H1 (cell line): ENCODE results near the gene ATP6V1A. TPM values are rescaled to one million over a fixed set of nuclear protein-coding genes. Genes with fewer than 3 reads are reported as not detected.

ENCODE experiments used
- SRF ChIP-seq: IDR thresholded peaks from 2 replicates; pipeline ENCODE4 v1.6.1; 2011; ENCODE audit warnings: mild to moderate bottlenecking, low read depth, low read length, moderate library complexity
- TBP ChIP-seq: IDR thresholded peaks from 2 replicates; pipeline ENCODE4 v1.6.1; 2011; ENCODE audit warnings: low read depth, low read length, improper control_type of control experiment
- polyA plus RNA-seq, 7 experiments: library from polyadenylated mRNA; depleted of rRNA in 3 of 7; stranded (reverse) in 5 of 7; unstranded in 2 of 7; fragments of >200 nt in 5 of 7; fragments of 200-250 nt in 2 of 7; gene quantifications; 1 replicate in 5 of 7; 2 replicates in 1 of 7; 4 replicates in 1 of 7; pipeline versions ENCODE4 v1.2.1 to v1.2.3, GENCODE V29; 2011 to 2013; ENCODE audit warnings: missing spikeins in 2 of 7, mixed read lengths in 2 of 7
- total RNA-seq: library from RNA; stranded (reverse); fragmentation: NEBNext Ultra II Directional; extraction: Animal tissue kit (Norgen Biotek cat#: 25700); gene quantifications from 2 replicates; pipeline ENCODE4 v1.2.1, GENCODE V29; 2021

The ATP6V1A gene
- total and polyA plus RNA-seq, 2 of the 8 experiments (the other 6 are each of a cell fraction or from before 2014, with no cell fraction given) = 15.4 to 90.9 TPM

DNA sequence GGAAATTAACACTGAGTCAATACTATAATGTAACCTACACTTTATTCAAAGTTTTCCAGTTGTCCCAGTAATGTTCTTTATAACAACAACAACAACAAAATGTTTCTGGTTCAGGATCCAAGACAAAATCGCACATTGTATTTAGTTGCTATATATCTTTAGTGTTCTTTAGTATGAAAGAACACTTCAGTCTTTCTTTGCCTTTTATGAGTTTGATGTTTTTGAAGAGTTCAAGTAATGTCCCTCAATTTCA lies 84.2 kb downstream of the ATP6V1A start (continued):
- no peak for TF ChIP-seq SRF
- TF ChIP-seq TBP = no peak
